Endothelial cell of umbilical vein (primary cell): Measurements from ENCODE around the gene TMEM144. TPM values are rescaled to one million over a fixed set of nuclear protein-coding genes. Genes with fewer than 3 reads are reported as not detected.

ENCODE experiments used
- BruUV-seq: library from RNA; stranded (reverse); fragments of 400-500 nt; replicated peaks from 2 replicates; lab custom pipeline; 2021; lab: Mats Ljungman, UMichigan
- CTCF ChIA-PET: fragments of 300-600, 350-600 bp; sonication (Branson Sonifier 250); formaldehyde crosslinking; loops from one replicate; lab custom pipeline; 2021; ENCODE audit warnings: antibody characterized with exemption, inconsistent platforms; lab: Charles Lee
- POLR2A ChIA-PET: fragments of 300-600, 350-600 bp; sonication (Branson Sonifier 250); formaldehyde crosslinking; loops from one replicate; lab custom pipeline; 2021; ENCODE audit warnings: antibody characterized with exemption, inconsistent platforms; lab: Charles Lee
- DNase-seq: peaks from one replicate; pipeline ENCODE4 v3.0.0-alpha.2; 2011; ENCODE audit warnings: low read depth, low spot score
- FAIRE-seq: peaks from 2 replicates; lab custom pipeline; 2011; peaks lifted over from hg19 to GRCh38; lab: Jason Lieb, UNC
- H2AFZ ChIP-seq: 2 replicates; pipeline ENCODE4 v1.6.0; 2012; ENCODE audit warnings: low read depth, low read length, control low read depth, inconsistent platforms
- H3K27ac ChIP-seq: 2 replicates; pipeline ENCODE4 v1.5.1; 2011; ENCODE audit warnings: low read depth, mild to moderate bottlenecking, control low read depth, low read length, moderate library complexity; ENCODE audit not compliant: insufficient read depth
- H3K27me3 ChIP-seq, 2 experiments: 2 replicates each; pipeline versions ENCODE4 v1.6.0 to v1.6.1; 2011; ENCODE audit warnings: low read length in 2 of 2, mixed read lengths in 1 of 2; ENCODE audit not compliant: control insufficient read depth in 2 of 2, insufficient read depth in 2 of 2
- H3K36me3 ChIP-seq, 2 experiments: 2 replicates in 1 of 2; 3 replicates in 1 of 2; pipeline ENCODE4 v1.5.1; 2011; ENCODE audit warnings: low read length in 2 of 2, mild to moderate bottlenecking in 1 of 2, moderate library complexity in 1 of 2; ENCODE audit not compliant: control insufficient read depth in 2 of 2, insufficient read depth in 2 of 2; ENCODE audit errors: extremely low read depth in 1 of 2
- H3K4me1 ChIP-seq: 3 replicates; pipeline ENCODE4 v1.5.1; 2011; ENCODE audit warnings: mild to moderate bottlenecking, low read length; ENCODE audit not compliant: control insufficient read depth, insufficient read depth; ENCODE audit errors: extremely low read depth
- H3K4me2 ChIP-seq: 2 replicates; pipeline ENCODE4 v1.6.1; 2011; ENCODE audit warnings: low read length, control low read depth, mixed read lengths; ENCODE audit not compliant: insufficient read depth
- H3K4me3 ChIP-seq, 3 experiments: fragments of 200-600 bp in 1 of 3; sonication (generic), shearing (Covaris generic) in 1 of 3; replicated peaks in 1 of 3; 2 replicates each; pipeline ENCODE4 v1.5.1; 2011 to 2016; ENCODE audit warnings: control low read depth in 3 of 3, low read length in 3 of 3, mild to moderate bottlenecking in 2 of 3, inconsistent platforms in 1 of 3, low read depth in 1 of 3, moderate library complexity in 1 of 3; ENCODE audit not compliant: insufficient read depth in 1 of 3
- H3K79me2 ChIP-seq: 2 replicates; pipeline ENCODE4 v1.6.0; 2012; ENCODE audit warnings: low read length, inconsistent platforms; ENCODE audit not compliant: control insufficient read depth, insufficient read depth
- H3K9ac ChIP-seq: replicated peaks from 2 replicates; pipeline ENCODE3; 2011; ENCODE audit warnings: low read length, control low read depth; ENCODE audit not compliant: insufficient read depth; ENCODE audit errors: extremely low read depth
- H3K9me1 ChIP-seq: replicated peaks from 3 replicates; pipeline ENCODE4 v1.6.0; 2011; ENCODE audit warnings: mild to moderate bottlenecking, low read length; ENCODE audit not compliant: control insufficient read depth, insufficient read depth; ENCODE audit errors: extremely low read depth
- H3K9me3 ChIP-seq: replicated peaks from 2 replicates; pipeline ENCODE4 v1.5.1; 2012; ENCODE audit warnings: low read length, inconsistent platforms; ENCODE audit not compliant: control insufficient read depth, insufficient read depth
- H4K20me1 ChIP-seq: replicated peaks from 2 replicates; pipeline ENCODE3; 2011; ENCODE audit warnings: mild to moderate bottlenecking, low read length; ENCODE audit not compliant: control insufficient read depth, insufficient read depth; ENCODE audit errors: extremely low read depth
- EZH2 ChIP-seq: IDR thresholded peaks from 2 replicates; pipeline ENCODE4 v1.6.1; 2012; ENCODE audit warnings: borderline replicate concordance, low read depth, mild to moderate bottlenecking, moderate library complexity, low read length, inconsistent platforms; ENCODE audit not compliant: severe bottlenecking
- FOS ChIP-seq: IDR thresholded peaks from 2 replicates; pipeline ENCODE4 v1.6.1; 2011; ENCODE audit warnings: mild to moderate bottlenecking, low read length, moderate library complexity, borderline replicate concordance; ENCODE audit not compliant: insufficient read depth
- GATA2 ChIP-seq: IDR thresholded peaks from 2 replicates; pipeline ENCODE4 v1.7.0; 2011; ENCODE audit warnings: low read depth, mild to moderate bottlenecking, moderate library complexity, mixed read lengths, low read length; ENCODE audit not compliant: insufficient read length, insufficient read depth
- JUN ChIP-seq: IDR thresholded peaks from 2 replicates; pipeline ENCODE4 v1.6.1; 2011; ENCODE audit warnings: borderline replicate concordance, low read depth; ENCODE audit not compliant: insufficient read length, insufficient read depth
- MAX ChIP-seq: IDR thresholded peaks from 2 replicates; pipeline ENCODE4 v1.6.1; 2011; ENCODE audit not compliant: insufficient read depth, insufficient read length
- MYC ChIP-seq: IDR thresholded peaks from one replicate; pipeline ENCODE4 v1.6.1; 2011; ENCODE audit warnings: mild to moderate bottlenecking, low read depth, low read length
- POLR2A ChIP-seq: IDR thresholded peaks from 2 replicates; pipeline ENCODE4 v1.6.1; 2012; ENCODE audit warnings: low read depth, mild to moderate bottlenecking, control low read depth, low read length
- POLR2AphosphoS5 ChIP-seq: IDR thresholded peaks from 2 replicates; pipeline ENCODE4 v1.6.1; 2012; ENCODE audit warnings: low read depth, mild to moderate bottlenecking, control low read depth, low read length, moderate library complexity; ENCODE audit not compliant: insufficient read depth
- dilution Hi-C: fragments of 300-500 bp; cut with MboI; formaldehyde crosslinking; loops from one replicate; pipeline ENCODE4 v1.15.0; 2019; ENCODE audit warnings: low sequenced_read_pairs; ENCODE audit not compliant: extremely low pct_ligation_motif_present
- intact Hi-C: fragments of 100-400 bp; cut with micrococcal nuclease; formaldehyde crosslinking; loops from one replicate; pipeline ENCODE4 v1.10.0; 2022
- polyA plus RNA-seq, 4 experiments: library from polyadenylated mRNA; depleted of rRNA in 3 of 4; stranded (reverse) in 3 of 4; unstranded in 1 of 4; fragments of >200 nt; gene quantifications; 2 replicates each; pipeline versions ENCODE4 v1.2.1 to v1.2.3, GENCODE V29; 2011 to 2012; ENCODE audit warnings: missing spikeins in 1 of 4
- total RNA-seq: library from RNA; stranded (reverse); gene quantifications from 2 replicates; pipeline ENCODE4 v1.2.3, GENCODE V29; 2021
- TF ChIP-seq, protein P1 (sequence below), 2 donors: IDR thresholded peaks; 1 replicate in 1 of 2; 2 replicates in 1 of 2; pipeline ENCODE4 v1.5.1; 2011; ENCODE audit warnings: low read length in 2 of 2, mild to moderate bottlenecking in 2 of 2, moderate library complexity in 2 of 2, control low read depth in 1 of 2, inconsistent platforms in 1 of 2, low read depth in 1 of 2; ENCODE audit not compliant: insufficient read depth in 1 of 2; ENCODE audit errors: extremely low read depth in 1 of 2

TMEM144 gene
- total and polyA plus RNA-seq, 2 donors (not counting 3 experiments of a cell fraction or from before 2014, with no cell fraction given), result 10.5 to 23.0 TPM

GRCh38 chr4:158280856-158281255 is 70.6 kb downstream of the TMEM144 start:
- Histone ChIP-seq H3K27me3 (no peaks in the 10 kb centered on the region), H3K9me1 (no peaks in the 10 kb centered on the region), H3K36me3 (no peaks in the 10 kb centered on the region), H3K4me1 (no peaks in the 10 kb centered on the region), H3K27ac (no peak overlapping the region), H3K9ac (no peak overlapping the region), H2AFZ (no peak overlapping the region), H4K20me1 (no peaks in the 10 kb centered on the region), H3K79me2 (no peaks in the 10 kb centered on the region), H3K4me2 (no peak overlapping the region), H3K4me3 (no peak overlapping the region), H3K9me3 (no peaks in the 10 kb centered on the region)
- BruUV-seq, result no TSS peak
- ChIA-PET CTCF (interaction anchor here (0.9 to 1.5 kb wide), 2 partner anchors 25 to 67 kb away, joined by 3 read pairs; no protein-coding TSS in a partner anchor), POLR2A (no interaction called here)
- TF ChIP-seq FOS (no peak), EZH2 (no peak), POLR2AphosphoS5 (no peak)
- TF ChIP-seq, protein P1, sequence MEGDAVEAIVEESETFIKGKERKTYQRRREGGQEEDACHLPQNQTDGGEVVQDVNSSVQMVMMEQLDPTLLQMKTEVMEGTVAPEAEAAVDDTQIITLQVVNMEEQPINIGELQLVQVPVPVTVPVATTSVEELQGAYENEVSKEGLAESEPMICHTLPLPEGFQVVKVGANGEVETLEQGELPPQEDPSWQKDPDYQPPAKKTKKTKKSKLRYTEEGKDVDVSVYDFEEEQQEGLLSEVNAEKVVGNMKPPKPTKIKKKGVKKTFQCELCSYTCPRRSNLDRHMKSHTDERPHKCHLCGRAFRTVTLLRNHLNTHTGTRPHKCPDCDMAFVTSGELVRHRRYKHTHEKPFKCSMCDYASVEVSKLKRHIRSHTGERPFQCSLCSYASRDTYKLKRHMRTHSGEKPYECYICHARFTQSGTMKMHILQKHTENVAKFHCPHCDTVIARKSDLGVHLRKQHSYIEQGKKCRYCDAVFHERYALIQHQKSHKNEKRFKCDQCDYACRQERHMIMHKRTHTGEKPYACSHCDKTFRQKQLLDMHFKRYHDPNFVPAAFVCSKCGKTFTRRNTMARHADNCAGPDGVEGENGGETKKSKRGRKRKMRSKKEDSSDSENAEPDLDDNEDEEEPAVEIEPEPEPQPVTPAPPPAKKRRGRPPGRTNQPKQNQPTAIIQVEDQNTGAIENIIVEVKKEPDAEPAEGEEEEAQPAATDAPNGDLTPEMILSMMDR (IDR thresholded peaks at IDR 0.05; ENCODE audit: extremely low read depth in 1 of 2, insufficient read depth in 1 of 2, low read depth in 1 of 2, low read length in 2 of 2), result no peak
- no peak for DNase-seq
- FAIRE-seq, result no peak
- intact Hi-C loops (no loop called here), dilution Hi-C loops (no loop called here)

- ChIA-PET POLR2A (no interaction called here), CTCF (interaction anchor here (1.4 to 1.5 kb wide), 2 partner anchors 11 to 27 kb away, joined by 3 read pairs; no protein-coding TSS in a partner anchor)
- FAIRE-seq (no peak), DNase-seq (no peak)
- Histone ChIP-seq H3K4me1 (no peaks in the 10 kb centered on the region), H3K79me2 (no peaks in the 10 kb centered on the region), H3K27me3 (no peaks in the 10 kb centered on the region), H3K4me3 (no peak overlapping the region), H3K9ac (no peak overlapping the region), H4K20me1 (no peaks in the 10 kb centered on the region), H3K4me2 (no peak overlapping the region), H2AFZ (peak overlapping the region; percentile 57), H3K27ac (no peak overlapping the region), H3K9me1 (no peaks in the 10 kb centered on the region), H3K9me3 (no peaks in the 10 kb centered on the region), H3K36me3 (no peaks in the 10 kb centered on the region)
- BruUV-seq, result no TSS peak
- intact Hi-C loops (no loop called here), dilution Hi-C loops (no loop called here)
- TF ChIP-seq FOS (no peak), GATA2 (no peak), POLR2A (no peak), JUN (no peak), MYC (no peak), POLR2AphosphoS5 (no peak), EZH2 (no peak), MAX (no peak)
- TF ChIP-seq, protein P1 (IDR thresholded peaks at IDR 0.05; ENCODE audit: extremely low read depth in 1 of 2, insufficient read depth in 1 of 2, low read depth in 1 of 2, low read length in 2 of 2), result no peak
These were observed 72.0 kb downstream of the TMEM144 start for GRCh38 chr4:158282252-158282651.
